Hepatocyte (in vitro differentiated cells): ENCODE data around the gene DGKG.
A peak's percentile ranks its signal among the peaks of the same experiment; 100 is the strongest.

Experiments used
- CTCF ChIP-seq: fragments of 200-600 bp; sonication (generic); IDR thresholded peaks from 2 replicates; pipeline ENCODE4 v1.5.1; 2016; ENCODE audit warnings: antibody characterized with exemption, mild to moderate bottlenecking; ENCODE audit not compliant: poor library complexity
- EZH2phosphoT487 ChIP-seq: fragments of 200-600 bp; sonication (generic); IDR thresholded peaks from one replicate; pipeline ENCODE4 v1.6.1; 2018; ENCODE audit warnings: antibody characterized with exemption, mild to moderate bottlenecking, low read depth, moderate library complexity; ENCODE audit not compliant: unreplicated experiment, severe bottlenecking

- TF ChIP-seq CTCF (peak; percentile 19), EZH2phosphoT487 (no peak)
Observed at GRCh38 chr3:186261638-186262037, 100.4 kb downstream of the DGKG start.
